Caco-2 (cell line): Measurements from ENCODE around the gene RNF144B. TPM values are rescaled to one million over a fixed set of nuclear protein-coding genes. Genes with fewer than 3 reads are reported as not detected.

Experiments
- BruUV-seq: library from RNA; stranded (reverse); fragments of 400-500 nt; replicated peaks from 2 replicates; lab custom pipeline; 2021; lab: Mats Ljungman, UMichigan
- CTCF ChIA-PET: fragments of 300-600 bp; sonication (Branson Sonifier 250); formaldehyde crosslinking; loops from one replicate; lab custom pipeline; 2022; ENCODE audit warnings: antibody characterized with exemption; lab: Charles Lee
- POLR2A ChIA-PET: fragments of 300-600 bp; sonication (Branson Sonifier 250); formaldehyde crosslinking; loops from one replicate; lab custom pipeline; 2022; ENCODE audit warnings: antibody characterized with exemption; lab: Charles Lee
- DNase-seq, 2 experiments: peaks; one replicate each; pipeline versions ENCODE4 v3.0.0 to v3.0.0-alpha.2; 2020 to 2022
- H3K27me3 ChIP-seq: replicated peaks from 2 replicates; pipeline ENCODE4 v1.6.0; 2011; ENCODE audit warnings: low read length; ENCODE audit not compliant: control insufficient read depth, insufficient read depth
- H3K36me3 ChIP-seq: 2 replicates; pipeline ENCODE4 v1.5.1; 2011; ENCODE audit warnings: low read length; ENCODE audit not compliant: control insufficient read depth, insufficient read depth
- H3K4me1 ChIP-seq: fragments of 250-450 bp; sonication (Bioruptor Pico); 2 replicates; pipeline ENCODE4 v1.5.1; 2020; ENCODE audit warnings: mild to moderate bottlenecking
- H3K4me3 ChIP-seq: 2 replicates; pipeline ENCODE4 v1.5.1; 2011; ENCODE audit warnings: low read depth, mild to moderate bottlenecking, control low read depth, low read length
- H3K9me3 ChIP-seq: fragments of 250-450 bp; sonication (Bioruptor Pico); 2 replicates; pipeline ENCODE4 v1.5.1; 2020; ENCODE audit warnings: mild to moderate bottlenecking, moderate library complexity
- H3K27ac Mint-ChIP-seq: one replicate; pipeline ENCODE4 v1.8.0; 2022; ENCODE audit warnings: mixed read lengths; ENCODE audit not compliant: unreplicated experiment
- H3K27me3 Mint-ChIP-seq: one replicate; pipeline ENCODE4 v1.8.0; 2022; ENCODE audit warnings: mixed read lengths; ENCODE audit not compliant: insufficient read depth, unreplicated experiment
- H3K36me3 Mint-ChIP-seq: one replicate; pipeline ENCODE4 v1.8.0; 2022; ENCODE audit warnings: mild to moderate bottlenecking, mixed read lengths; ENCODE audit not compliant: insufficient read depth, unreplicated experiment
- H3K4me1 Mint-ChIP-seq: one replicate; pipeline ENCODE4 v1.8.0; 2022; ENCODE audit warnings: low read depth, mixed read lengths; ENCODE audit not compliant: unreplicated experiment
- H3K4me3 Mint-ChIP-seq: one replicate; pipeline ENCODE4 v1.8.0; 2022; ENCODE audit warnings: mild to moderate bottlenecking, moderate library complexity, mixed read lengths; ENCODE audit not compliant: unreplicated experiment
- H3K9me3 Mint-ChIP-seq: one replicate; pipeline ENCODE4 v1.8.0; 2022; ENCODE audit warnings: mixed read lengths; ENCODE audit not compliant: unreplicated experiment
- intact Hi-C: fragments of 100-400 bp; cut with micrococcal nuclease; formaldehyde crosslinking; loops from one replicate; pipeline ENCODE4 v1.10.0; 2022; ENCODE audit not compliant: unreplicated experiment
- total RNA-seq: library from RNA; stranded (reverse); gene quantifications from 2 replicates; pipeline ENCODE4 v1.2.3, GENCODE V29; 2022
- TF ChIP-seq, protein P1 (sequence below), 2 experiments: fragments of 200-600 bp in 1 of 2; IDR thresholded peaks; 1 replicate in 1 of 2; 2 replicates in 1 of 2; pipeline versions ENCODE4 v1.5.1 to v1.8.0; 2011 to 2022; ENCODE audit warnings: antibody characterized with exemption in 1 of 2, control low read depth in 1 of 2, inconsistent platforms in 1 of 2, low read depth in 1 of 2, low read length in 1 of 2, mild to moderate bottlenecking in 1 of 2, moderate library complexity in 1 of 2; ENCODE audit not compliant: insufficient read depth in 1 of 2, severe bottlenecking in 1 of 2, unreplicated experiment in 1 of 2

Gene RNF144B
- total RNA-seq, 1 experiment from 2014 or later: 0.39 TPM

DNA sequence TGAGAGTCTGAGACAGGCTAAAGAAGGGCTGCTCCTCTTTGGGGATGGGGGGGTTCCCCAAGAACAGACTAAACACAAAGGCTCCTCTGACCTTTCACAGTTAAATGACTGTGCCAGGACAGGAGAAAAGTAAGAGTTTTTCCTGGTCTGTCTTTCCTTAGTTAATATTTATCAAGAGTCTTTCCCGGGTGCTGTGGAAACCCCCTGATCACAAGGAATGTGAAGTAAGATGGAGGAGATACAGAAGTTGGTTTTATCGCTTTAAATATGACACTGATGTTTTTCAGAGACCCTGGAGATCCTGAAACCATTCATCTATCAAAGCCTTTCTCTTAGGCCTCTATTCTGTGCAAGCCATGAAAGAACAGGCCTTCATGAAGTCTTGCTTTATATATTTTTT, 105.8 kb downstream of the RNF144B start:
- Histone ChIP-seq H3K4me3 (no peak overlapping the region), H3K9me3 (no peaks in the 10 kb centered on the region), H3K36me3 (no peaks in the 10 kb centered on the region), H3K4me1 (no peaks in the 10 kb centered on the region), H3K27me3 (no peaks in the 10 kb centered on the region)
- Mint-ChIP-seq H3K27me3 (no peaks in the 10 kb centered on the region), H3K4me1 (no peaks in the 10 kb centered on the region), H3K9me3 (no peaks in the 10 kb centered on the region), H3K4me3 (no peak overlapping the region), H3K36me3 (no peaks in the 10 kb centered on the region), H3K27ac (no peak overlapping the region)
- no TSS peak for BruUV-seq
- ChIA-PET POLR2A (no interaction called here), CTCF (no interaction called here)
- TF ChIP-seq, protein P1, sequence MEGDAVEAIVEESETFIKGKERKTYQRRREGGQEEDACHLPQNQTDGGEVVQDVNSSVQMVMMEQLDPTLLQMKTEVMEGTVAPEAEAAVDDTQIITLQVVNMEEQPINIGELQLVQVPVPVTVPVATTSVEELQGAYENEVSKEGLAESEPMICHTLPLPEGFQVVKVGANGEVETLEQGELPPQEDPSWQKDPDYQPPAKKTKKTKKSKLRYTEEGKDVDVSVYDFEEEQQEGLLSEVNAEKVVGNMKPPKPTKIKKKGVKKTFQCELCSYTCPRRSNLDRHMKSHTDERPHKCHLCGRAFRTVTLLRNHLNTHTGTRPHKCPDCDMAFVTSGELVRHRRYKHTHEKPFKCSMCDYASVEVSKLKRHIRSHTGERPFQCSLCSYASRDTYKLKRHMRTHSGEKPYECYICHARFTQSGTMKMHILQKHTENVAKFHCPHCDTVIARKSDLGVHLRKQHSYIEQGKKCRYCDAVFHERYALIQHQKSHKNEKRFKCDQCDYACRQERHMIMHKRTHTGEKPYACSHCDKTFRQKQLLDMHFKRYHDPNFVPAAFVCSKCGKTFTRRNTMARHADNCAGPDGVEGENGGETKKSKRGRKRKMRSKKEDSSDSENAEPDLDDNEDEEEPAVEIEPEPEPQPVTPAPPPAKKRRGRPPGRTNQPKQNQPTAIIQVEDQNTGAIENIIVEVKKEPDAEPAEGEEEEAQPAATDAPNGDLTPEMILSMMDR (IDR thresholded peaks at IDR 0.05; ENCODE audit: insufficient read depth in 1 of 2, low read depth in 1 of 2, low read length in 1 of 2, severe bottlenecking in 1 of 2, unreplicated experiment in 1 of 2): no peak
- intact Hi-C loops: no loop called here
- no peak for DNase-seq

DNA sequence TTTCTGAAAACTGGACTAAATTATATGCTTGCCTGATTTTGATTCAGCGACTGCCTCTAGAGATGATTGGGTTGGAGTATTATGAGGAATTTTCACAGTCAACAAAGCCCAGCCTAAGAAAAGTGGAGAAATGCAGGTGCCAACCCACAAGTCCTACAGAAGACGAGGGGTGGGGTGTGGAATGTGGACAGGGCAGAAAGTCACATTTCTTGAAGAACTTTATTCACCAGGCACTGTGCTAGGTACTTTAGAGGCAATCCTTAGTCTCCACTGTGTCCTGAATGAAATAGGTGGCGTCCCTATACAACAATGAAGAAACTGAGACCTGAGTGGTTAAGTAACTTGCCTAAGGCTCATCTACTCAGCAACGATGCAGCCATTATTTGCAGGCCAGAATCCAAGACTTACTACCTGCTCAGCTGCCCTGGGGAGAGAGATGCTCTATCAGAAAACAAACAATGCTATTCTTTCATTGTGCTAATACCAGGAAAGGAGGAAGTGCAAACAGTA, 106.3 kb downstream of the RNF144B start:
- ChIA-PET CTCF (no interaction called here), POLR2A (no interaction called here)
- Mint-ChIP-seq H3K4me1 (no peaks in the 10 kb centered on the region), H3K9me3 (no peaks in the 10 kb centered on the region), H3K27ac (no peak overlapping the region), H3K36me3 (no peaks in the 10 kb centered on the region), H3K27me3 (no peaks in the 10 kb centered on the region), H3K4me3 (no peak overlapping the region)
- no peak overlapping the region for H3K4me3 ChIP-seq
- TF ChIP-seq, protein P1 (IDR thresholded peaks at IDR 0.05; ENCODE audit: insufficient read depth in 1 of 2, low read depth in 1 of 2, low read length in 1 of 2, severe bottlenecking in 1 of 2, unreplicated experiment in 1 of 2): no peak
- no peaks in the 10 kb centered on the region for H3K4me1 ChIP-seq
- no peaks in the 10 kb centered on the region for H3K36me3 ChIP-seq
- DNase-seq: no peak
- no peaks in the 10 kb centered on the region for H3K27me3 ChIP-seq
- H3K9me3 ChIP-seq: no peaks in the 10 kb centered on the region
- no TSS peak for BruUV-seq
- intact Hi-C loops: no loop called here

DNA sequence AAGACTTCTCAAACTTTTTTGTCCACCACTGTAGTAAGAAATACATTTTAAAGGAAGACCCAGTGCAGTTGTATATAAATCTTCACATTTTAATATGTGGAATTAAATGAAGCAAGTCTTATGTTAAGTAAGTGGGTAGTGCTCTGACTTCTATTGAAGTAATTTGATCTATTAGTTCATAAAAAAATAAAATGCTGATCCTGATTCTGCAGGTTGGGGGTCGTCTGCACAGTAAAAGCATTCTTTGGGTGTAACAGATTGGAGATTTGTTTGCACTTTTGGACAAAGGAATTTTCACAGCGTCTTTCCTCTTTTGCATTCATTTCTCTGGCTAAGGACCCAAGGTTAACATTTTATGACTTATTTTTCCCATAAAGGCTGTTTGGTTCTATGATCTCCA, 106.8 kb downstream of the RNF144B start:
- Mint-ChIP-seq H3K27me3 (no peaks in the 10 kb centered on the region), H3K9me3 (no peaks in the 10 kb centered on the region), H3K4me3 (no peak overlapping the region), H3K4me1 (no peaks in the 10 kb centered on the region), H3K27ac (no peak overlapping the region), H3K36me3 (no peaks in the 10 kb centered on the region)
- H3K4me1 ChIP-seq: no peaks in the 10 kb centered on the region
- TF ChIP-seq, protein P1 (IDR thresholded peaks at IDR 0.05; ENCODE audit: insufficient read depth in 1 of 2, low read depth in 1 of 2, low read length in 1 of 2, severe bottlenecking in 1 of 2, unreplicated experiment in 1 of 2): no peak
- CTCF ChIA-PET: no interaction called here
- POLR2A ChIA-PET: no interaction called here
- intact Hi-C loops: no loop called here
- no peaks in the 10 kb centered on the region for H3K36me3 ChIP-seq
- no peaks in the 10 kb centered on the region for H3K9me3 ChIP-seq
- DNase-seq: no peak
- no TSS peak for BruUV-seq
- H3K4me3 ChIP-seq: no peak overlapping the region
- no peaks in the 10 kb centered on the region for H3K27me3 ChIP-seq
